Measurements from ENCODE around the gene KLF6.

The KLF6 gene

GRCh38 chr10:3784510-3785250 is at the start of gene KLF6:
Gene KLF6, minus strand, starts transcription at chr10:3785209. Its CDS starts 195 bp downstream, at chr10:3785014.
- DNase-seq = no peak

DNA sequence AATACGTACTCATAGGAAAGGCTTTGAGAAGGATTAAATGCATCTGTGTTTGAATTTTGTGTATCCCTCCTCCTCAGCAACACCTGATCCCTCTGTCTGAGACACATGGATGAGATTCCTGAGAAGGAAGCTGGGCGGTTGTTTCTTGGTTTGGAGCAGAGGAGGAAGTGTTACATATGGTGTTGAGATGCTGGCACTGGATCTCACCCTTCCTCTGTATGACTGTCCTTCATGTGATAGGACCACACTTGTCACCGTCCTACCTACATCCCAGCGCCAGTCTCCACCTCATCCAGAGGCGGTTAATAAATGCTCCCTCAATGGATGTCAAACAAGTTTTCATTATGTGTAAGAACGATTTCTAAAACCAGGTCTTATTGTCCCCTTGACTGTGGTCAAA is 49.4 kb upstream of the KLF6 start:
- no peak for DNase-seq

DNA sequence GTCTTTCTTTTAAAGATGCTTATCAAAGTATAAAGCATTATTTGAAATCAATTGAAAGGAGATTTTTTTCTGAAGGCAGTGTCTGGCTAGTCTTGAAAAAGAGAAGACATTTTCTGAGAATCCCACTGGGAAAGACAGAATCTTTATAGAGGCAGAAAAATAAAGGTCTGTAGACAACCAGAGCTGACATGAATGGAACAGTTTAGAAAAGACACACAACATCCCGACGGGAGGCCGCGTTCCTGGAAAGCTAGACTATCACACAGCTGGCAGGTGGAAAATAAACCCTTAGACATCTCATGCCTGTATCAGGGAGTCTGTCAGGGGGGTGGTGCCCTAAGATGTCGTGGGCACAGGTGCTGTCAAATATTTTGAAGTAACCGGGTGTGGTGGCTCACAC is 48.0 kb upstream of the KLF6 start:
- DNase-seq = no peak

- DNase-seq = no peak
Measured at GRCh38 chr10:3832022-3832786, 47.2 kb upstream of the KLF6 start.

- no peak for DNase-seq
Measured at GRCh38 chr10:3831608-3832007, 46.6 kb upstream of the KLF6 start.

DNA sequence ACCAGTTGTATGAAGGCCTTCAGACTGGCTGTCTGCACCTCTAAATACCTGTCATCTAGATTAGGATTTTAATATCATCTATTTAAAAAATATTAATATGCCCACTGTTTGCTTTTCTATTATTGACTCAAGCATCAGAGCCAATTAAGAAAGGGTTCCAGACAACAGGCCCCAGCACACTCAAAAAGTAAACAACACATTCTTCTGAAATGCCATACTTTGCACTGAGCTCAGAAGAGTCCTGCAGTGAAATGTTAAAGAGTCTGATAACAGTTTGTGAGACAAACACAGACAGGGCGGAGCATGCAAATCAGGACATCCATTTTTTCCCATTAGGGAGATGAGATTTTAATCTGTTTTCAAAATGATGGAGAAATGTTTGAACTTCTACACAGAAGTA is 45.9 kb upstream of the KLF6 start:
- DNase-seq = no peak

GRCh38 chr10:3829156-3830050 is 44.4 kb upstream of the KLF6 start:
- DNase-seq = no peak

DNA sequence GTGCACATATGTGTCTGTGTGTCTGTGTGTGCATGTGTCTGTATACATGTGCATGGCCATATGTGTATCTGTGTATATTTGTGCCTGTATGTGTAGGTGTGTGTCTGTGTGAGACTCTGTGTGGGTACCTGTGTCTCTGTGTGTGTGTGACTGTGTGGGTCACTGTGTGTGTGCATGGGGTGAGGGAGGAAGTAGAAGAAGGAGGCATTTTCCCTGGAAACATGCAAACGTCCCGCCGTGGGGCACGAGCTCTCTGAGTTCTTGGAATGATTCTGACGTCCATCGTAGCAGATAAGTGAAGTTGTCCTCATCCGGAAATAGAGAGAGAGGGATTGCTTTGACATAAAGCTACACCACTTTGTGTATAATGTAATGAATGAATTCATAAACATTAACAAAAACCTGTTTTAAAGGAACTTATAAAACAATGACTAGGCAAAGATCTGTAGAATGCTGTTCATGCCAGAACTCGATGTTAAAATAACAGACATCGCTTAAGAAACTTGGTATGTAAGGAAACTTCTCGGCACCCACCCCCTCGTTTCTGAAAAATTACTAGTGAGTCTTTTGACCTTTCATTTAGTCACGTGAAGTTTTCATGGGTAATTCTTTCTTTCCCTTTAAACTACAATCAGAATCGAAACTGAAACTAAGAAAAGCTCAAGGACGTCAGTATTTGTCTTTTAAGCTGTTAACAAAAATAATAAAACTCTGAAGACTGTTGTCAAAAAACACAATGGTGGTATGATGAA is 43.6 kb upstream of the KLF6 start:
- no peak for DNase-seq

DNA sequence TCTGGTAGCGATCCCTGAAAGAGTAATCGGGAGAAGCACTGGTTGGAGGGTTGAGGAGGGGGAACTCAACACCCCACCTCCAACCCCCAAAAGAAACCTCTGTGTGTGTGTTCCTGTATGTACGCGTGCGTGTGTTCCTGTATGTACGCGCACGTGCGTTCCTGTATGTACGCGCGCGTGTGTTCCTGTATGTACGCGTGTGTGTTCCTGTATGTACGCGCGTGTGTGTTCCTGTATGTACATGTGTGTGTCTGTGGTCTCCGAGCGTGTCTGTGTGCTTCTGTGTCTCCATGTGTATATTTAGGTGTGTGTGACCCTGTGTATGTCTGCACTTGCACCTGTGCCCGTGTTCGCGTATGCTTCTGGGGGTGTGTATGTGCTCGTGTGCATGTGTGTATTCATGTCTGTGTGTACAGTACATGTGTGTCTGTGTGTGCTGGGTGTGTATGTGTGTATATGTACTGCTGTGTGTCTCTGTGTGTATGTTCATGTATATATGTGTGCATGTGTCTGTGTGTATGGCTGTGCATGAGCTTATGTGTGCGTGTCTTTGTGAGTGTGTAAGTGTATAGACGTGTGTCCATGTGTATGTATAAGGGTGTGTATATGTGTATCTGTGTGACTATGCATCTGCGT is 42.9 kb upstream of the KLF6 start:
- DNase-seq = no peak

- no peak for DNase-seq
Measured at GRCh38 chr10:3827266-3827665, 42.3 kb upstream of the KLF6 start.

- no peak for DNase-seq
Measured at GRCh38 chr10:3825862-3826351, 40.9 kb upstream of the KLF6 start.

DNA sequence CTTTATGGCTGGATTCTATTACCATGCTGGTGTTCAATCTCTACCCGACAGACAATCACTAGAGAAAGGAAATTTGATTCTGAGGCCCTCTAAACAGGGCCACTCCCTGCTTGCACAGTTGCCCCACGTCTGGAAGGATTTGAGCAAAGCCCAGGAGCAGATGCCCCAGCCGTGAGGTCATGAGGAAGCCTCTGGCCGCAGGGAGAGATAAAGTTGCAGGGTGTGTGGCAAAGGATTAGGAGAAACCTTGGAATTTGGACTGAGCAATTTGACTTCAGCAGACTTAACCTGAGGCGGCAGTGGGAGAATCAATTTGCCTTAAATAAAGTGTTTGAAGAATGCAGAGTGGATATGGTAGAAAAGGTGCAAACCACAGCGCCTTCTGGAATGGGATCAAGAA is 40.2 kb upstream of the KLF6 start:
- DNase-seq = no peak

DNA sequence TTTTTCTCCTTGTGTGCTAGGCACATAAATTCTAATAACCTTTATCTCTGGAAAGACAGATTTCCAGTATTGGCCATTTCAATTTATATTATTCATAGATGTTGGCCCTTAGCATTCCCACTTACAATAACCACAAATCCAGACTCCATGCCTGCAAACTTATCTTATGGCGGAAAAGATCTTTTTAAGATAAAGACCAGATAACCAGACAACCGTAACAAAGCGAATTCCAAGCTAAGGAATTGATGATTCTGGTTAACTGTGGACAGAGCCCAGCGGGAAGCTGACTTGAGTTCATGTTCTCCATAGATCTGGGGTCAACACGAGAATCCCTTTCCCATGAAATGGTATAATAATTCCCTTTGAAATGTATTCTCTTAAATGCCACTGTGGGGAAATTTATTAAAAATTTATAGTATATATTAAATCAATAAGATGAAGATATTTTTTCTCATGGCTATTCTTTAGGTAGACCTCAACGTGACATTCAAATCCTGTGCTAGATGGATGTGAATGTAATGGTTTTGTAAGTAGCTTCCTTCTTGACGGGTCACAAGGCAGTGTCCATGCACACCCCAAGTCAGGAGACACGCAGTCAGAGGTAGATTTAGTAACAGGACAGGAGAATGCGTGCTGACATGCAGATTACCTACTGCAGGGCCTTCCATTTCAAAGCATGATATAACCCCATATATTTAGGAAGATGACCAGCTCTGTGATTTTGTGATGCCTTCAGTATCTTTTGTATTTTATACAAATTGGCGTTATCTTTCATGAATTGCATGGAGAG is 37.7 kb upstream of the KLF6 start:
- no peak for DNase-seq

GRCh38 chr10:3820255-3820654 is 35.2 kb upstream of the KLF6 start:
- DNase-seq = no peak

- DNase-seq = no peak
Measured at GRCh38 chr10:3816995-3817394, 32.0 kb upstream of the KLF6 start.

- DNase-seq = no peak
Measured at GRCh38 chr10:3814838-3815220, 29.8 kb upstream of the KLF6 start.

DNA sequence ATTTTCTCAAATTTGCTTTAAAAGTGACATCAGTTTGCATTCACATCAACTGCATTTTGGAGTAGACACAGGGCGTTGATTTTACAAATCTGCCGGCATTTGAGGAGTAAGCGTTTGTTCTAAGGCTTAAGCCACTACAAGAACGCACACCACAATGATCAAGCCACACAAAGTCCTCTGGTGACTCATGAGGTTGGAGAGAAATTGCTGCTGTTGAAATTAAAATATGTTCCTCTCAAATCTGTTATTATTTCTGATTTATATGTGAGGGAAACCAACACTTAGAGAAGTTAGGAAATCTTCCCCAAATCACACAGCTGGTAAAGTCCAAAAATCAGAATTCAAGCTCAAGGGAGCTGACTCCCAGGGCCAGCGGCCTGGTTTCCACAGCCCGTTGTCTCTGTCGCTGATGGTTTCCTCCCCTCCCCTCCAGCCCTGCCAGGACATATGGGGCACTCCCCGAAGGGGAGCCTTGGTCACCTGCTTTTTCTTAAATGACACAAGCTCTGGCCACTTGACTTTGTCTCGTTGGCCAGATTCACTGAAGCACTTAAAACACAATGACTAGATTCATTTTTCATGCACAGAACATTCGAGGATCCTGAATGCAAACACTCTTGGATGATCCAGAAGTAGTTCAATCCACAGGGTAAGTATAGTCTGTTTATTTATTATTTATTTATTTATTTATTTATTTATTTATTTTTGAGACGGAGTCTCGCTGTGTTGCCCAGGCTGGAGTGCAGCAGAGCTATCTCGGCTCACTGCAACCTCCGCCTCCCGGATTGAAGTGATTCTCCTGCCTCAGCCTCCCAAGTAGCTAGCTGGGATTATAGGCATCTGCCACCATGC is 29.2 kb upstream of the KLF6 start:
- DNase-seq = no peak

DNA sequence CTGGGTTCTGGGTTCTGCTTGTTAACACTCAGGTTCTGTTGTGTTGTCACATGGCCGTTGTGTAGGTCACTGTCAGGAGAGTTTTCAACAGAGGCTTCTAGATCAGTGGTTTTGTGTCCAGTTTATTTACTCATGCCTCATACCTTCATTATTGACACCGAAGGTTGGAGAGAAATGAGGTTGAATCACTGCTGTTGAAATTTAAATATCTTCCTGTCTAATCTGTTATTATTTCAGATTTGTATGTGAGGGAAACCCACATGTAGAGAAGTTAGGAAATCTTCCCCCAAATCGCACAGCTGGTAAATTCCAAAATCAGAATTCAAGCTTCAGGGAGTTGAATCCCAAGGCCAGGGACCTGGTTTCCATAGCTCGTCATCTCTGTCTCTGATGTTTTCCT is 28.3 kb upstream of the KLF6 start:
- no peak for DNase-seq

DNA sequence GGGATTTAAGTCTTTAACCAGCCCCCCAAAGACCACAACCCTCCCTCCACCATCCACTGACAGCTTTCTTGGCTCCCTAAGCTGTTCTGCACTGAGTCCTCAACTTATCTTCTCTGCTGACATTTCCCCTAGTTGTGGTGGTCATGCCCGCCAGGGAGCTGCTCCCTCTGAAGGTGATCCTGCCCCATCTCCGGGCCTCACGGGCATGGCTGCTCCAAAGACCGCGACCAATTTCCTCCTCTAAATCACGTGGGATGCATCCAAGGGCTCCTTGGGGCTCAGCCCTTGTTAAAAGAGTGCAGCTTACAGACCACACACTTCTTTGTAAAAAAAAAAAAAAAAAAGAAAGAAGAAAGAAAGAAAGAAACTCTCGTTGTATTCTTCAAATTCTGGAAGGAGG is 27.1 kb upstream of the KLF6 start:
- DNase-seq = no peak

- DNase-seq = no peak
Measured at GRCh38 chr10:3811291-3811870, 26.4 kb upstream of the KLF6 start.

Data from NCI-H2171 treated with DMSO at 0.1 percent for 48 hours (cell line).